HG03575 (cell line): ENCODE data around the gene SULT1A2.
"Not testable (repeated sequence)": the region's sequence is repeated elsewhere in the genome, so short reads cannot be mapped to it uniquely, and the experiment has no call there.

Source experiments
- ATAC-seq: cut with Tn5 transposase; IDR thresholded peaks from one replicate; pipeline ENCODE4 v1.9.1; 2021; ENCODE audit not compliant: unreplicated experiment, insufficient number of reproducible peaks, low FRiP score; ENCODE audit errors: extremely low read depth

Gene SULT1A2

DNA sequence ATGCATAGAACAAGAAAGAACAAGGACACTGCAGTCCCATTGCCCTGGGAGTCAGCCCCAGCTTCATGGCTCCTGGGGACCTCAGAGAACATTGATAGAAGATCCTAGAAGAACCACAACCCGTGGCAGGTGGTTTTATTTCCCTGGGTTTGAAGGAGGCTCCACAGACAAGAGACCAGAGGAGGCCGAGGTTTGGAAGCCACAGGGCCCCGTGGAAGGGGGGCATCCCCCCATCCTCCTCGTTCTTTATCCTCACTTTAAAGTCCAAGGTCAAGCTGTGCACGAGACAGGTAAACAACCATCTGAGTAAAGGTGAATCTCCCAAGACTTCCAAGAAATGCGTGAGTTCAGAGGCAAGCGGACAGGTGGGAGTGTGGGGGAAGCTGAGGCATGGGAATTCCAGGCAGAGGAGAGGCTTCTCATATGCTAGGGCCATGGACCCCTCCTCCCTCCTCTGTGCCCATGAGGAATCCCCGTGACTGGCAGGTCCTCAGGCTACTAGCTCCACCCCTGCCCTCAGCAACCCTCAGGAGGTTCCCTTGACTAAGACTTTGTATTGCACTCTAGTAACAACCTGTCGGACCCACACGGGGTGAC is 13.8 kb upstream of the SULT1A2 start:
- no peak for ATAC-seq

DNA sequence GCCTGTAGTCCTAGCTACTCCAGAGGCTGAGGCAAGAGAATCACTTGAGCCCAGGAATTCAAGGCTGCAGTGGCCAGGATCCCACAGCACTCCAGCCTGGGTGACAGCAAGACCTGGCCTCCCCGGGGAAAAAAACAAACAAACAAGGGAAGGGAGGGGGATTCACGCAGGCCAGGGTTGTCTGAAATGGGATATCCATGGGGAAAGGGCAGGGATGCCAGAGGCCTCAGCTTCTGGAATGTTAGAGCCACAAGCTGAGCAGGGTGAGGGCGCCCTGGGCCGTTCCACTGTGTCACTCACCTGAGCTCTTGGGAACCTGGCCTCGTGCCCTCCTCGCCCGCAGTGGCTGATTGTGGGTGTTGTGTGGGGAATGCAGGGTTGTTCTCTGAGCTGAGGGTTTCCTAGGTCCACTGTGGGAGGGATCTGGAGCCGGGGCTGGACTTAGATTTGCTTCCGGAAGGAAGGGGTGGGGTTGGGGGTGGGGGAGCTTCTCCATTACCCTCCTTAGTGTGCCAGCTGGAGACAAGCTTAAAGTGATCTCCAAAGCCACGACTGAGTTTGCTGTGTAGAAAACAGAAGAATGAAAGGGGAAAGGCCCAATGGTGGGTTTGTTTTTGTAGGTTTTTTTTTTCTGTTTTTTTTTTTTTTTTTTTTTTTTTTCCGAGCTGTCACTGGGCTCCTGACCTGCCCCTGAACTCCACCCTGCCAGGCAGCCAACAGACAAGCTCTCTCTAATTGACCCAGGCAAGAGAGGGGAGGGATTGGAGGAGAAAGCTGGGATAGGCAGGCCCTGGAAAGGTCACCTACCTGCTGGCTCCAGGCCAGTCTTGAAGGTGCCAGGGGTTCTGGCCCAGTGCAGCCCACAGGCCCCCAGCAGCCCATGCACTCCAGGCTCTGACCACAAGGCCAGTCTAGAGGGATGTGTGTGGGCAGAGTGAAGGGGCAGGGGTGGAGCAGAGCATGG is 13.1 kb upstream of the SULT1A2 start, which contains the start of gene SULT1A1:
SULT1A1 (minus strand) TSS at position 414 of the 964 bp plus-strand sequence. CDS start 1,189 bp downstream, outside the sequence.
- ATAC-seq, result no peak

- ATAC-seq, result not testable (repeated sequence)
These were observed 12.2 kb upstream of the SULT1A2 start for GRCh38 chr16:28608867-28609596.

- ATAC-seq, result not testable (repeated sequence)
These were observed 11.6 kb upstream of the SULT1A2 start for GRCh38 chr16:28608496-28608808.

- not testable (repeated sequence) for ATAC-seq
These were observed 11.0 kb upstream of the SULT1A2 start for GRCh38 chr16:28607681-28608495.

GRCh38 chr16:28607116-28607623 is 10.3 kb upstream of the SULT1A2 start:
- ATAC-seq, result no peak

GRCh38 chr16:28606291-28607115 is 9.7 kb upstream of the SULT1A2 start:
- ATAC-seq, result no peak

GRCh38 chr16:28604186-28604565 is 7.3 kb upstream of the SULT1A2 start:
- ATAC-seq, result no peak

- ATAC-seq, result no peak
These were observed 6.7 kb upstream of the SULT1A2 start for GRCh38 chr16:28603381-28604185.

DNA sequence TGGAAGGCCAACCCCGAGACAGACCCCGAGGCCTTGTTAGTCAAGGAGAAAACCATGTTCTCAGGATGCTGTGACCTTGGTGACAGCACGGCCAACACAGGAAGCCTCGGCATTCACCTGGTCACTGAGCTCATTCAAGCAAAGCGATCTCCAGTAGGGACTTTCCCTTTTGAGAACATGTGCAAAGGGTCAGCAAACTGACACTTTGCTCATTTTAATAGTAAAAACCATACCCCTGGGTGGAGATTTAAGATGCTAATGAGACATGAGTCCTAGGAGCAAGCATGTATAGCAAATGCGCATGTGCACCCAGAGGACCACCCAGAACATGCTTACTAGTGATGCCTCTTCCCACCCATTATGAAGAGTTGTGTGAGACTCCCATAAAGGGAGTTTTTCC is 5.7 kb upstream of the SULT1A2 start:
- ATAC-seq, result no peak

DNA sequence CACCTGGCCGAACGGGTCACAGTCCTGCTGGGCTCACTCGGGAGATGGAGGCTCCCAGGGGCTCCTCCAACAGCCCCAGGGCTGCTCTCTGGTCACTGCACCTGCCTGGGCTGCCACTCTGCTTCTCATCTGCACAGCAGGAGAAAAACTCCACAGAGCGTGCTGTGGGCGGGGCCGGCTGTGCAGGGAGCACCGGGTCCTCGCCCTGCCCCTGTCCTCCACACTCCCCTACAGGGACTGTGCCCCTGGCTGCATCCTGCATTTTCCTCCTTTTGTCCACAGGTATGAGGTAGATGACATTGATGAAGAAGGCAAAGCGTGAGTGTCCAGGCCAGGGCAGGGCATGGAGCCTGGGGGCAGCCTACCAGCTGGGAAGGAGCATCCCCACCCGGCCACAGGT is 5.2 kb upstream of the SULT1A2 start:
- not testable (repeated sequence) for ATAC-seq

DNA sequence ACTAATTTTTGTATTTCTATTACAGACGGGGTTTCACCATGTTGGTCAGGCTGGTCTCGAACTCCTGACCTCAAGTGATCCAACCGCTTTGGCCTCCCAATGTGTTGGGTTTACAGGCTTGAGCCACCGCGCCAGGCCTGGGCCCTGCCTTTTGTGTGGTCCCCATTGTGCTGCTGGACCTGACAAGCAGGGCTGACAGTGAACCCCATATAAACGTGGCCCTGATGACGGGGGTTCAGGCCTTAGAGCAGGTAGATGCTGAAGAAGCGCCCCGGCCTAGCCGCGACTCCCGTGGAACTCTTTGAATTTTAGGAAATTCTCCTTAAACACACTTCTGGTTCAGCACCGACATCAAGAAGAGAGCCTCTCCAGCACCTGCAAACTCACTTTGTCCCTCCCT is 4.7 kb upstream of the SULT1A2 start:
- not testable (repeated sequence) for ATAC-seq

- ATAC-seq, result not testable (repeated sequence)
These were observed 4.1 kb upstream of the SULT1A2 start for GRCh38 chr16:28600965-28601364.

- not testable (repeated sequence) for ATAC-seq
These were observed 2.8 kb upstream of the SULT1A2 start for GRCh38 chr16:28599377-28600285.

GRCh38 chr16:28597692-28598261 is 927 bp upstream of the SULT1A2 start:
- no peak for ATAC-seq

GRCh38 chr16:28596115-28596630 is 677 bp downstream of the SULT1A2 start:
- no peak for ATAC-seq
